ENCODE data around the gene ANGEL2.

The ANGEL2 gene

GRCh38 chr1:212955098-212955497, 60.6 kb downstream of the ANGEL2 start:
- ChIA-PET CTCF (interaction anchor here (2.0 kb wide), 1 partner anchor 13 kb away, joined by 10 read pairs; no protein-coding TSS in a partner anchor), POLR2A (no interaction called here)
- TF ChIP-seq SUZ12 (IDR thresholded peaks at IDR 0.05) (no peak), L3MBTL2 (conservative IDR thresholded peaks at IDR 0.05) (no peak), FOXM1 (IDR thresholded peaks at IDR 0.05; ENCODE audit: borderline replicate concordance) (no peak), FOXA1 (IDR thresholded peaks at IDR 0.05) (no peak), NFRKB (IDR thresholded peaks at IDR 0.05) (no peak), FOXK2 (IDR thresholded peaks at IDR 0.05) (no peak), TARDBP (IDR thresholded peaks at IDR 0.05) (no peak), LEF1 (IDR thresholded peaks at IDR 0.05; ENCODE audit: borderline replicate concordance) (no peak), BHLHE40 (IDR thresholded peaks at IDR 0.05; ENCODE audit: borderline replicate concordance) (no peak), ARNT (IDR thresholded peaks at IDR 0.05) (no peak)
- TF ChIP-seq, protein P1, sequence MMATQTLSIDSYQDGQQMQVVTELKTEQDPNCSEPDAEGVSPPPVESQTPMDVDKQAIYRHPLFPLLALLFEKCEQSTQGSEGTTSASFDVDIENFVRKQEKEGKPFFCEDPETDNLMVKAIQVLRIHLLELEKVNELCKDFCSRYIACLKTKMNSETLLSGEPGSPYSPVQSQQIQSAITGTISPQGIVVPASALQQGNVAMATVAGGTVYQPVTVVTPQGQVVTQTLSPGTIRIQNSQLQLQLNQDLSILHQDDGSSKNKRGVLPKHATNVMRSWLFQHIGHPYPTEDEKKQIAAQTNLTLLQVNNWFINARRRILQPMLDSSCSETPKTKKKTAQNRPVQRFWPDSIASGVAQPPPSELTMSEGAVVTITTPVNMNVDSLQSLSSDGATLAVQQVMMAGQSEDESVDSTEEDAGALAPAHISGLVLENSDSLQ (IDR thresholded peaks at IDR 0.05) = no peak
- no peak for DNase-seq (ENCODE audit: extremely low spot score)

GRCh38 chr1:212954514-212954913, 61.2 kb downstream of the ANGEL2 start:
- CTCF ChIA-PET = interaction anchor here (2.0 kb wide), 1 partner anchor 13 kb away, joined by 10 read pairs; no protein-coding TSS in a partner anchor
- DNase-seq (ENCODE audit: extremely low spot score) = no peak
- POLR2A ChIA-PET = no interaction called here
- TF ChIP-seq ARNT (IDR thresholded peaks at IDR 0.05) (no peak), CTBP1 (IDR thresholded peaks at IDR 0.05; ENCODE audit: borderline replicate concordance) (no peak), FOXK2 (IDR thresholded peaks at IDR 0.05) (no peak), ZNF384 (IDR thresholded peaks at IDR 0.05) (no peak), FOXM1 (IDR thresholded peaks at IDR 0.05; ENCODE audit: borderline replicate concordance) (no peak), HDGF (IDR thresholded peaks at IDR 0.05; ENCODE audit: borderline replicate concordance) (no peak), LEF1 (IDR thresholded peaks at IDR 0.05; ENCODE audit: borderline replicate concordance) (no peak), ELF4 (IDR thresholded peaks at IDR 0.05) (no peak), FOXA1 (IDR thresholded peaks at IDR 0.05) (no peak), SUZ12 (IDR thresholded peaks at IDR 0.05) (no peak), SP1 (IDR thresholded peaks at IDR 0.05) (no peak), NFRKB (IDR thresholded peaks at IDR 0.05) (no peak), L3MBTL2 (conservative IDR thresholded peaks at IDR 0.05) (no peak), BHLHE40 (IDR thresholded peaks at IDR 0.05; ENCODE audit: borderline replicate concordance) (no peak), TARDBP (IDR thresholded peaks at IDR 0.05) (no peak)
- TF ChIP-seq, protein P1 (IDR thresholded peaks at IDR 0.05) = no peak

DNA sequence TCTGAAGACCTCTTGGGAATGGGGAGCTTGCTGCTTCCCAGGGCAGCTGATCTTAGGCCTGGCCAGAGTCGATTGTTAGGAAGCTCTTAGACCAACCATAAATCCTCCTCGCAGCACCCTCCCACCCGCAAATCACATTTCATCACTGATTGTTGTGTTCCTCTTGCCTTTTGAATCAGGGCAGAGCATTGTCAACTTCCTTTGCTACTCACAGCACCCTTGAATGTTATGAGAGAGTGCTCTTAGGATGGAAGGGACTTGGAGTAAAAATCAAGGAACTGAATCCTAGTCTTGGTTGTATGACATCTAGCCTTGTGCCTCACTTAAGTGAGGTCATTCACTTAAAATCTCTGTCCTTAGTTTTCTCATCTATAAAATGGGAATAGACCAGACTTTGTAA, 62.3 kb downstream of the ANGEL2 start:
- POLR2A ChIA-PET = interaction anchor here (1.1 kb wide), 1 partner anchor 97 kb away, joined by 3 read pairs; no protein-coding TSS in a partner anchor
- no peak for DNase-seq (ENCODE audit: extremely low spot score)
- TF ChIP-seq SP1 (IDR thresholded peaks at IDR 0.05) (no peak), L3MBTL2 (conservative IDR thresholded peaks at IDR 0.05) (no peak), ZNF384 (IDR thresholded peaks at IDR 0.05) (no peak), HDGF (IDR thresholded peaks at IDR 0.05; ENCODE audit: borderline replicate concordance) (no peak), FOXM1 (IDR thresholded peaks at IDR 0.05; ENCODE audit: borderline replicate concordance) (no peak), CTBP1 (IDR thresholded peaks at IDR 0.05; ENCODE audit: borderline replicate concordance) (no peak), FOXA1 (IDR thresholded peaks at IDR 0.05) (no peak), ARNT (IDR thresholded peaks at IDR 0.05) (no peak), FOXK2 (IDR thresholded peaks at IDR 0.05) (no peak), LEF1 (IDR thresholded peaks at IDR 0.05; ENCODE audit: borderline replicate concordance) (no peak), NFRKB (IDR thresholded peaks at IDR 0.05) (no peak), TARDBP (IDR thresholded peaks at IDR 0.05) (no peak), SUZ12 (IDR thresholded peaks at IDR 0.05) (no peak), ELF4 (IDR thresholded peaks at IDR 0.05) (no peak), BHLHE40 (IDR thresholded peaks at IDR 0.05; ENCODE audit: borderline replicate concordance) (no peak)
- TF ChIP-seq, protein P1 (IDR thresholded peaks at IDR 0.05) = no peak
- CTCF ChIA-PET = no interaction called here

- POLR2A ChIA-PET = no interaction called here
- TF ChIP-seq ZNF384 (IDR thresholded peaks at IDR 0.05) (no peak), ARNT (IDR thresholded peaks at IDR 0.05) (no peak), ELF4 (IDR thresholded peaks at IDR 0.05) (no peak), TARDBP (IDR thresholded peaks at IDR 0.05) (no peak), NFRKB (IDR thresholded peaks at IDR 0.05) (no peak), L3MBTL2 (conservative IDR thresholded peaks at IDR 0.05) (no peak), LEF1 (IDR thresholded peaks at IDR 0.05; ENCODE audit: borderline replicate concordance) (no peak), FOXK2 (IDR thresholded peaks at IDR 0.05) (no peak), SUZ12 (IDR thresholded peaks at IDR 0.05) (no peak), FOXM1 (IDR thresholded peaks at IDR 0.05; ENCODE audit: borderline replicate concordance) (no peak), SP1 (IDR thresholded peaks at IDR 0.05) (no peak), HDGF (IDR thresholded peaks at IDR 0.05; ENCODE audit: borderline replicate concordance) (no peak)
- DNase-seq (ENCODE audit: extremely low spot score) = no peak
- CTCF ChIA-PET = no interaction called here
Measured at GRCh38 chr1:212952641-212952976, 63.1 kb downstream of the ANGEL2 start.

DNA sequence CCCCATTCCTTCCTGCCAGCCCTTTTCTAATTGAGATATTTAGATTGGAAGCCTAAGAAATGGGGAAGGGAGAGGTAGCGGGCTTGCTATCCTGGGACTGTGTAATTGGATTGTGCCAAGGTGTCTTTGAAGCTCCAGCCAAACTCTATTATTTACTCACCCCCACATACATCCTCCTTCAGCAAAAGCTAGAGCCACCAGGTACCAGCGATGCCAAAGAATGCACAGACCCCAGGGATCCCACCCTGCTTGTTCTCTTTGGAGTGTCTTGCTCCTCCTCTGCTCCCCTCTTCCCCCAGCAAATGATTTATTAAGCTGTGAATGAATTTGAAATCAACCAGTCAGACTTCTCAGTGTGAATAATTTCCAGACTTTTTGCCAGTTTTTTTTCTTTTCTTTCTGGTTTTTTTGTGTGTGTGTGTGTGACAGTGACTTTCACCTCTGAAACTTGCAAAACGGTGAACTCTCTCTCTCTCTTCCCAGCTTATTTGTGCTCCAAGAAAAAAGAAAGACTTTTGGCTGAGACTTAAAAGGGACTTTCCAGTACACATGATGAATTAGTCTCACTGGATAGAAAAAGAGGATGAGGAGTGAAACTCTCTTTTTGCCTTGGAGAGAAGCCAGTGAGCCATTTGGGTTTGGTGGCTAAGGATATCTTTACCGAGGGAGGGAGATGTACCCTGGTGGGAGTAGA, 63.6 kb downstream of the ANGEL2 start:
- CTCF ChIA-PET = no interaction called here
- POLR2A ChIA-PET = no interaction called here
- DNase-seq (ENCODE audit: extremely low spot score) = no peak
- TF ChIP-seq CTBP1 (IDR thresholded peaks at IDR 0.05; ENCODE audit: borderline replicate concordance) = no peak
- no peak for TF ChIP-seq HDGF (IDR thresholded peaks at IDR 0.05; ENCODE audit: borderline replicate concordance)
- TF ChIP-seq BHLHE40 (IDR thresholded peaks at IDR 0.05; ENCODE audit: borderline replicate concordance) = no peak
- TF ChIP-seq ARNT (IDR thresholded peaks at IDR 0.05) = no peak
- no peak for TF ChIP-seq ELF4 (IDR thresholded peaks at IDR 0.05)
- TF ChIP-seq, protein P1 (IDR thresholded peaks at IDR 0.05) = no peak
- no peak for TF ChIP-seq FOXM1 (IDR thresholded peaks at IDR 0.05; ENCODE audit: borderline replicate concordance)
- TF ChIP-seq FOXA1 (IDR thresholded peaks at IDR 0.05) = no peak
- no peak for TF ChIP-seq FOXK2 (IDR thresholded peaks at IDR 0.05)
- no peak for TF ChIP-seq SUZ12 (IDR thresholded peaks at IDR 0.05)
- no peak for TF ChIP-seq TARDBP (IDR thresholded peaks at IDR 0.05)
- no peak for TF ChIP-seq L3MBTL2 (conservative IDR thresholded peaks at IDR 0.05)
- TF ChIP-seq LEF1 (IDR thresholded peaks at IDR 0.05; ENCODE audit: borderline replicate concordance) = no peak
- no peak for TF ChIP-seq ZNF384 (IDR thresholded peaks at IDR 0.05)
- no peak for TF ChIP-seq NFRKB (IDR thresholded peaks at IDR 0.05)
- no peak for TF ChIP-seq SP1 (IDR thresholded peaks at IDR 0.05)

All from HEK293T (cell line).